ENCODE results near the gene SREBF2.

DNA sequence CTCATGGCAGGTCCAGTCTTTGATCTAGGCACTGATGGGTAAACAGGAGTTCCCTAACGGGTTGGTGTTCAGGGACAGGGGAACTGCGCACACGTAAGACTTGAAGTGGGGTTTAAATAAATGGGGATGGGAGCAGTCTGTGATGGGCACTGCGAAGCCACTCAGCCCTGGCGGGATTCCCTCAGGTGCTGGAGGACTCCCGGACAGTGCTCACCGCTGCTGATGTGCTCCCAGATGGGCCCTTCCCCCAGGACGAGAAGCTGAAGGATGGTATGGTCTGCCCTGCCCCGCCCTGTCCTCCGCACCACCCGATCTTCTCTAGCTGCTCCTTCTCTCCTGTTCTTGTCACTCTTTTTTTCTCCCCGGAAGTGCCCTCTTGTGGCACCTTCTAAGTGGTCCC lies 22.9 kb upstream of the SREBF2 start:
- TF ChIP-seq, protein P1, sequence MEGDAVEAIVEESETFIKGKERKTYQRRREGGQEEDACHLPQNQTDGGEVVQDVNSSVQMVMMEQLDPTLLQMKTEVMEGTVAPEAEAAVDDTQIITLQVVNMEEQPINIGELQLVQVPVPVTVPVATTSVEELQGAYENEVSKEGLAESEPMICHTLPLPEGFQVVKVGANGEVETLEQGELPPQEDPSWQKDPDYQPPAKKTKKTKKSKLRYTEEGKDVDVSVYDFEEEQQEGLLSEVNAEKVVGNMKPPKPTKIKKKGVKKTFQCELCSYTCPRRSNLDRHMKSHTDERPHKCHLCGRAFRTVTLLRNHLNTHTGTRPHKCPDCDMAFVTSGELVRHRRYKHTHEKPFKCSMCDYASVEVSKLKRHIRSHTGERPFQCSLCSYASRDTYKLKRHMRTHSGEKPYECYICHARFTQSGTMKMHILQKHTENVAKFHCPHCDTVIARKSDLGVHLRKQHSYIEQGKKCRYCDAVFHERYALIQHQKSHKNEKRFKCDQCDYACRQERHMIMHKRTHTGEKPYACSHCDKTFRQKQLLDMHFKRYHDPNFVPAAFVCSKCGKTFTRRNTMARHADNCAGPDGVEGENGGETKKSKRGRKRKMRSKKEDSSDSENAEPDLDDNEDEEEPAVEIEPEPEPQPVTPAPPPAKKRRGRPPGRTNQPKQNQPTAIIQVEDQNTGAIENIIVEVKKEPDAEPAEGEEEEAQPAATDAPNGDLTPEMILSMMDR (IDR thresholded peaks at IDR 0.05), result no peak
- no peak for TF ChIP-seq POLR2A (IDR thresholded peaks at IDR 0.05)

Measured in uterus (tissue), 2 donors.